GM18502 (cell line): ENCODE measurements around the gene XRN2.

Source experiments
- ATAC-seq: cut with Tn5 transposase; IDR thresholded peaks from one replicate; pipeline ENCODE4 v1.9.1; 2021; ENCODE audit warnings: mild to moderate bottlenecking; ENCODE audit not compliant: unreplicated experiment, poor library complexity

The XRN2 gene

GRCh38 chr20:21303061-21303871 lies at the start of gene XRN2:
Gene XRN2 (plus strand): TSS chr20:21303331. CDS start chr20:21303399, 68 bp downstream.
- peak; percentile 93 for ATAC-seq

- no peak for ATAC-seq
Measured at GRCh38 chr20:21257192-21257591, 45.9 kb upstream of the XRN2 start.

GRCh38 chr20:21258411-21258810 lies 44.7 kb upstream of the XRN2 start:
- ATAC-seq: no peak

- no peak for ATAC-seq
Measured at GRCh38 chr20:21259346-21259745, 43.8 kb upstream of the XRN2 start.

GRCh38 chr20:21262812-21263211 lies 40.3 kb upstream of the XRN2 start:
- ATAC-seq: peak; percentile 69

- no peak for ATAC-seq
Measured at GRCh38 chr20:21265261-21266190, 37.6 kb upstream of the XRN2 start.

GRCh38 chr20:21266191-21266536 lies 37.0 kb upstream of the XRN2 start:
- ATAC-seq: no peak

- no peak for ATAC-seq
Measured at GRCh38 chr20:21269772-21270171, 33.4 kb upstream of the XRN2 start.

- no peak for ATAC-seq
Measured at GRCh38 chr20:21270806-21271205, 32.3 kb upstream of the XRN2 start.

- ATAC-seq: peak; percentile 72
Measured at GRCh38 chr20:21272279-21272678, 30.9 kb upstream of the XRN2 start.

- ATAC-seq: peak; percentile 62
Measured at GRCh38 chr20:21272679-21273078, 30.5 kb upstream of the XRN2 start.

- ATAC-seq: no peak
Measured at GRCh38 chr20:21273755-21274386, 29.3 kb upstream of the XRN2 start.

GRCh38 chr20:21278829-21279228 lies 24.3 kb upstream of the XRN2 start:
- no peak for ATAC-seq

- ATAC-seq: no peak
Measured at GRCh38 chr20:21279706-21280521, 23.2 kb upstream of the XRN2 start.

GRCh38 chr20:21280522-21281016 lies 22.6 kb upstream of the XRN2 start:
- ATAC-seq: peak; percentile 72

- no peak for ATAC-seq
Measured at GRCh38 chr20:21286775-21287174, 16.4 kb upstream of the XRN2 start.

- ATAC-seq: no peak
Measured at GRCh38 chr20:21288587-21289370, 14.4 kb upstream of the XRN2 start.

GRCh38 chr20:21289651-21290050 lies 13.5 kb upstream of the XRN2 start:
- no peak for ATAC-seq

GRCh38 chr20:21291026-21291425 lies 12.1 kb upstream of the XRN2 start:
- no peak for ATAC-seq
